HG03571 (cell line): ENCODE data around the gene KRTAP4-8.
"Not testable (repeated sequence)": the region's sequence is repeated elsewhere in the genome, so short reads cannot be mapped to it uniquely, and the experiment has no call there.

Experiments used
- ATAC-seq: cut with Tn5 transposase; IDR thresholded peaks from one replicate; pipeline ENCODE4 v1.9.1; 2021; ENCODE audit not compliant: unreplicated experiment

The KRTAP4-8 gene

DNA sequence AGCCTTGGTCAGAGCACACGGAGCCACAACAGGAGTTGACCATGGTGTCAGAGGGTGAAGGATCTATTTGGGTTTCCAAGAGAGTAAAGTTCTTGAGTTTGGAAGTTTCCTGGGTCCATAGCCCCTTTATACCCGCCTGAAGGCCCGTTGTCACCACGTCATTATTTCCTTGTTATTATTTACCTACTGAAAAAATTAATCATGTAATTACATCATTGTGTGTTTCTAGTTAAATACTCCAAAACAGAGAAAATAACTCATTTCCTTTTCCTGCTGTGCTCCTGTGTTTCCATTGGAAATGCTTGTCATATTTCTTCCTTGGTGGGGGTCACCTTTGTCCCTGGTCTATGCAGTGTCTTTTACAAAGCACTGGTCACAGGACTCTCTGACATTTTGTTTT lies at the start of gene KRTAP4-8:
TSS of gene KRTAP4-8 (minus strand) at position 101 of the 400 bp plus-strand sequence. CDS start at position 43, 58 bp downstream.
- no peak for ATAC-seq

DNA sequence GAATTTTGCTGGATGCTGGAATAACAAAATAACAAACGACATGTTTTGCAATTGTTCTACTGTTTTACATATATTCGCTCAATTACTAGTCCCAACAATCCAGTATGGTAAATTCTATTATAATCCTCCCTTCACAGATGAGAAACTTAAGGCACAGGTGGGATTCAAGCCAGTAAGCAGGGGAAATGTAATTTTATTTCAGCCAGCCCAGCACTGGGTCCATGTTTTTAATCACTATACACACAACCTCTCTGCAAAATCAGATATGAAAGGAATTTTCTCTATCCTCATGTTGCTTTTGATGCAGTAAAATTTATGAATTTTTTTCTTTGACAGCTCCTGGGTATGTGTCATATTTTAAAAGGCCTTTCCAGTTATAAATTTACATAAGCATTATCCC lies 47.3 kb upstream of the KRTAP4-8 start:
- ATAC-seq = no peak

DNA sequence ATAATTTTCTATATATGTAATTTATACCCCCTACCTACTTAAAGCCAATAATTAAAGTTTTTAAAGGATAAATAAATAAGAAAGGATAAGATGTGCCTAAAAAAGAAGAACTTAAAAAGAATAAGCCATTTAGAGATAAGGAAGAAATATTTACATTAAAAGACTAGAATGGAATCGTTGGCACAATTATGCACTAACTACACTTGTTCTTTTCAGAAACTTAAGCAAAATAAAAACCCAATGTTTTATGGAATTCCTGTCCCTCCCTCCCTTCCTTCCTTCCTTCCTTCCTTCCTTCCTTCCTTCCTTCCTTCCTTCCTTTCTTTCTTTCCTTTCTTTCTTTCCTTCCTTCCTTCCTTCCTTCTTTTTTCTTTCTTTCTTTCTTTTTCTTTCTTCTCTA lies 46.9 kb upstream of the KRTAP4-8 start:
- no peak for ATAC-seq

DNA sequence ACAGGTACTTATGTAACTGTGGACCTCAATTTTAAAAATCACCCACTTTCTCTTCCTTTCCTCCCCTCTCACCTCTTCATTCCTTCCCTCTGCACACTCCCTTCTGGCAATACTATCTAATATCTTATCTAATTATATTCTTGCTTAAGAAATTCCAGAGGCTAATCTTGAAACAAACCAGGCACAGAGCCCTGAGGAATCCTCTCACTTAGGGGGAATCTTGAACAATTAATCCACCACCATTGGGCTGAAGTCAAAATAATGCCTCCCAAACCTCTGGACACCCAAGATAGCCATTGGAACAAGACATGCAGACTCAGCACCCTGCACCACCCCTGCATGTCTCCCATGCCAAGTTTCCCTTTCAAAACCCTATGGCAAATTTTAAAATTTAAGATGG lies 43.4 kb upstream of the KRTAP4-8 start:
- no peak for ATAC-seq

DNA sequence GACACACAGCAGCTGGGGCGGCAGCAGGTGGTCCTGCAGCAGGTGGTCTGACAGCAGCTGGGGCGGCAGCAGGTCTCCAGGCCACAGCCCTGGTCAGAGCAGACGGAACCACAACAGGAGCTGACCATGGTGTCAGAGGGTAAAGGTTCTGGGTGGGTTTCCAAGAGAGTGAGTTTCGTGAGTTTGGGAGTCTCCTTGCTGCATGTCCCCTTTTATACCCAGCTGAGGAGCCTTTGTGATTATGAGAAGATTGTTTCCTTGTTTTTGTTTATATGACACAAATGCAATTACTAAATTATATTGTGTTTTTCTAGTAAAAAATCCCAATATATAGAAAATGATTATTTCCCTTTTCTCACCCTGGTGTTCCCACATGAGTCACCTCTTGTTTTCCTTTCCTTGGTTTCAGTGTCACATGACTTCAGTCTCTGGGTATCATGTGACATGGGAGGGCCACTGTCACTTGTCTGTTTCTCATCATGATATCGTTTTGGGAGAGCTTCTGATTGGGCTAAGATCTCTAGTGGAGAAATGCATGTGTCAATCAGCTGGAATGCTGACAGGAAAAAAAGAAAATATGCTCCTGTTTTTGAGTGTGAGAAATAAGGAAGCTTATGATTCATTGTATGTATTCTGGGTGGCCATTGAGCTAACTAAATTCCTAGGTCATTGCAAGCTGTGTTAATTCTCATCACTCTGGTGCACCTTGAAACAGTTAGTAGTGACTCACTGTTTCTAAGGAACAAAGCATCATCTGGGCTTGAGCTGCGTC lies 42.6 kb upstream of the KRTAP4-8 start, which contains the start of gene KRTAP4-6:
TSS of gene KRTAP4-6 (minus strand) at position 185 of the 772 bp plus-strand sequence. CDS start at position 128, 57 bp downstream.
- no peak for ATAC-seq

DNA sequence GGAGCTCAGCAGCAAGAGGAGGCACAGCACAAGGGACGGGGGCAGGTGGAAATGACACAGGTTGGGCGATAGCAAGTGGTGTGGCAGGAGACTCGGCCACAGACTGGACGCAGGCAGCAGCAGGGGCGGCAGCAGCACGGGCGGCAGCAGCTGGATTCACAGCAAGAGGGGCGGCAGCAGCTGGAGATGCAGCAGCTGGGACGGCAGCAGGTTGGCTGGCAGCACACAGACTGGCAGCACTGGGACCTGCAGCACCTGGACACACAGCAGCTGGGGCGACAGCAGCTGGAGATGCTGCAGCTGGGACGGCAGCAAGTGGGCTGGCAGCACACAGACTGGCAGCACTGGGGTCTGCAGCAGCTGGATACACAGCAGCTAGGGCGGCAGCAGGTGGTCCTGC lies 41.9 kb upstream of the KRTAP4-8 start:
- ATAC-seq = not testable (repeated sequence)

DNA sequence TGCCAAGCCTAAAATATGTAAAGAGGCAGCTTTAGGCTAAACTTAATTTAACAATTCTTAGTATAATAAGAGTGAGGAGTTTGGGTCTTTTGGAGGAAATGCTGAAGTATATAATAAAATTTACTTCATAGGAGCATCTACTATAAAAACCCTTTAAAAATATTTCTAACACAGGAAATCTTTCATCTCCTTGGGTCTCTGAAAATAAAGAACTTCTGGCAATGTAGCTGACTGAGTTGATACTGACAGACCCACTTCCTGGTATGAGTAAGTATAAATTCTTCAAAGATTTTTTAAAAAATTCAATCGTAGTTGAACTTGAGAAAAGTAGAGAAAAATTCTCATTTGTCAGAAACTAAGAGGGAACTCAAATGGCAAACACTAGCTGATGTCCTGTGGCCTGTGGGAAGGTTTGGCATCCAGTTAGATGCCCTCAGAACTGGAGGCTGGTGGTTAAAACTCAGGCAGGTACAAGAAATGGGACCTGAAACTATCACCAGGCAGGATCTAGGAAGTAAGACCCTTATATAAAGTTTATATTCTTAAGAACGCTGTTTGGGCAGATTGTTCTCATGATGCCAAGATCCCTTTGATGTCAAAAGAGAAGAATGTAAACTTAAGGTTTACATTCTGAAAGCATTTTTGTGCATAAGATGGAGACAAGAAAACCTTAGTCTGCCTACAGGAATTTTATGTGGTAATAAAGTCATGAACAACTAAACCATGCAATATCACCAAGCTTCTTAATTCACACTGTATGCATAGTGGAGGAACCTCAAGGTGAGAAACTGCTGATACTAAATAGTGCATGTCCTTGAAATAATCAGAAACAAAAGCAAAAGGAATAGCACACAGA lies 36.2 kb upstream of the KRTAP4-8 start:
- ATAC-seq = no peak

DNA sequence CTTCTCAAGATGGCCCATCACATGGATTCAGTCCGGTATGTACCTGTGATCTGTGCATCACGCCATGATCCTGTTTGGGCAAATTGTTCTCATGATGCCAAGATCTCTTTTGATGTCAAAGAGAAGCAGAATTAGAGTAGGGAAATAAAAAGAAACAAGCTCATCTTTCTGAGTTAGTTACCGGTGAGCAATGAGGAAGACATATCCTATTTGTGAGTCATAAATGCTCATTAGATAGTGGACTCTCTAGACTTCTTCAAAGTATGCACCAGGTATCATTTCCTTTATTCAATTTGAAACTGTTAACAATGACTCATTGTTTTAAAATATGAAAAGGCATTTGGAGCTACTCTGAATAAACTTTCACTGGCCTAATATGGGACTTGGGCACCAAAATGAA lies 34.0 kb upstream of the KRTAP4-8 start:
- ATAC-seq = no peak

DNA sequence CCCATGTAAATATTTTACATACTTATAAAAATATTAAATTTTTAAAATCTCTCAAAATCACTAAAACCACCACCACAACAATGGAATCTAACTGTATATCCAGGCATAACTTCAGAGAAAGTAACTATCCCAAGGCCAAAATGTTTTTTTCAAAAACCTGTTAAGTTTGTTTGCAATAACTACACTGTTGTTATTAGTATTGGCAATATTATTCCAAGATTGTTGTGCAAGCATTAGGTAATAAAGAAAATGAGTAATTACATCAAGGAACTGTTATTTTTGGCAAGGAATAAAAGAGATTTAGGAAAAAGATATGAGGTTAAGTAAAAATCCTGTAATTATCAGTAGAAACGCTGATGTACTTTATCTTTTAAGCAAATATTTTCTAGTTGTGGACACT lies 29.4 kb upstream of the KRTAP4-8 start:
- ATAC-seq = no peak

DNA sequence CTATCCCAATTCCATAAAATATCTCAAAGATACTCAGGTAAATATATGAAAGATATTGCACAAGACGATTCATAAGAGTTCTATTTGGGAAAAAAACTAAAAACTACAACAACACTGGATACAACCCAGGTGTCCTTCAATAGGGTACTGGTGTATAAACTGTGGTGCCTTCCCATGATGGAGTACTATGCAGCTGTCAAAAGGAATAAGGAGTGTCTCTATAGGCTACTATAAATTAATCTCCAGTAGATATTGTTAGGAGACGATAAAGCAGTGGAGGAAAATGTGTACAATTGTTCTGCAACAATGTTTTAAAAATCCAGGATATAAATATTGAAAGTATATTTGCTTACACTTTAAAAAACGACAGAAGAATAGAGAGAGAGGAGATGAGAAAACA lies 28.5 kb upstream of the KRTAP4-8 start:
- ATAC-seq = no peak

DNA sequence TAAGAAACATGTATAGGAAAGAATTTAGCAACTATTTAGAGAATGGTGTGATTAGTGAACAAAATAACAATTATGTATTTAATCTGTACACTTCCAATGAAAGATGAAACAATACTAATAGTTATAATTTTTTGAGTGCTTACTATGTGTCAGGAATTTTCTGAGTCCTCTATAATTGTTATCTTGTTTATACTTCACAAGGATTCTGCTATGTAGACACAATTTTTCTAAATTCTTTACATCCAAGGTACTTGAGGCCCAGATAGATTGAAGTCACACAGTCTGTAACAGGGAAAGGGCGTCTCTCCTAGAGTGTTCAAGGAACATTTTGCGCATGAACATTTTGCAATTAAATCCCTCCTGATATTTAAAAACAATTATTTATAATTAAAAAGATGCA lies 27.1 kb upstream of the KRTAP4-8 start:
- no peak for ATAC-seq

DNA sequence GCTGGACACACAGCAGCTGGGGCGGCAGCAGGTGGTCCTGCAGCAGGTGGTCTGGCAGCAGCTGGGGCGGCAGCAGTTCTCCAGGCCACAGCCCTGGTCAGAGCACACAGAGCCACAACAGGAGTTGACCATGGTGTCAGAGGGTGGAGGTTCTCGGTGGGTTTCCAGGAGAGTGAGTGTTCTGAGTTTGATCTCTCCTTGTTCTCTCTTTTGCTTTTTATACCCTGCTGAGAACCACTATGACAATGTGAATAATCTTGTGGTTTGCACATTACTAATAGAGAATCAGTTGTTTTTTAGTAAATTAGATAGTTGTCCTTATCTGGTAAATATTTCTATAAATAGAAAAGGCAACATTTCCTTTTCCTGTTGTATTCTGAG lies 26.0 kb upstream of the KRTAP4-8 start, which contains the start of gene KRTAP4-12:
TSS of gene KRTAP4-12 (minus strand) at position 192 of the 381 bp plus-strand sequence. CDS start at position 132, 60 bp downstream.
- not testable (repeated sequence) for ATAC-seq

DNA sequence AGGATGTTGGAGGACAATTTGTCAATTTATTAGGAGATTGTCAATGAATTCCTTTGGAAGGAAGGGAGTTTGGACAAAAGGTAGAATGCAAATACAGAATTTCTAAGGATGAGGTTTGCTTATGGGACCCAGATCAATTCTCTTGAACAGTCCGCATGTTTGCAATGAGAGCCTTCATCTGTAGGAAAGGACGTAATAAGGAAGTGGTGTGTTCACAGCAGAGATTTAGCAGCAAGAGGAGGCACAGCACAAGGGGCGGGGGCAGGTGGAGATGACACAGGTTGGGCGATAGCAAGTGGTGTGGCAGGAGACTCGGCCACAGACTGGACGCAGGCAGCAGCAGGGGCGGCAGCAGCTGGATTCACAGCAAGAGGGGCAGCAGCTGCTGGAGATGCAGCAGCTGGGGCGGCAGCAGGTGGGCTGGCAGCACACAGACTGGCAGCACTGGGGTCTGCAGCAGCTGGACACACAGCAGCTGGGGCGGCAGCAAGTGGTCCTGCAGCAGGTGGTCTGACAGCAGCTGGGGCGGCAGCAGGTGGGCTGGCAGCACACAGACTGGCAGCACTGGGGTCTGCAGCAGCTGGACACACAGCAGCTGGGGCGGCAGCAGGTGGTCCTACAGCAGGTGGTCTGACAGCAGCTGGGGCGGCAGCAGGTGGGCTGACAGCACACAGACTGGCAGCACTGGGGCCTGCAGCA lies 25.5 kb upstream of the KRTAP4-8 start:
- ATAC-seq = not testable (repeated sequence)

DNA sequence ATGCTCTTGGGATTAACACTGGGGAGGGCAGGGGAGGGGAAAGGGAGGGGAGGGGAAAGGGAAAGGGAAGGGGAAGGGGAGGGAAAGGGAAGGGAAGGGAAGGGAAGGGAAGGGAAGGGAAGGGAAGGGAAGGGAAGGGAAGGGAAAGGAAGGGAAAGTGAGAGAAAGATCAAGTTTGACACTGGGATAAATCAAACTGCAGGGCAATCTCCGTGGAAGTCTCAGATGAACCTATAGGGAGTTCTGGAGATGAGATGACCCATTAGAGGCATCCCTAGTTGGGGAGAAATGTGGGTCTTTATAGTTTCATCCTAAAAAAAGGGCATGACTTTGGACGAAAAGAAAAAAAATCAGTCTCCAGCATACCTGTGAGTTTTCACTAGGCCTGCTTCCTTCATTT lies 23.8 kb upstream of the KRTAP4-8 start:
- ATAC-seq = no peak

DNA sequence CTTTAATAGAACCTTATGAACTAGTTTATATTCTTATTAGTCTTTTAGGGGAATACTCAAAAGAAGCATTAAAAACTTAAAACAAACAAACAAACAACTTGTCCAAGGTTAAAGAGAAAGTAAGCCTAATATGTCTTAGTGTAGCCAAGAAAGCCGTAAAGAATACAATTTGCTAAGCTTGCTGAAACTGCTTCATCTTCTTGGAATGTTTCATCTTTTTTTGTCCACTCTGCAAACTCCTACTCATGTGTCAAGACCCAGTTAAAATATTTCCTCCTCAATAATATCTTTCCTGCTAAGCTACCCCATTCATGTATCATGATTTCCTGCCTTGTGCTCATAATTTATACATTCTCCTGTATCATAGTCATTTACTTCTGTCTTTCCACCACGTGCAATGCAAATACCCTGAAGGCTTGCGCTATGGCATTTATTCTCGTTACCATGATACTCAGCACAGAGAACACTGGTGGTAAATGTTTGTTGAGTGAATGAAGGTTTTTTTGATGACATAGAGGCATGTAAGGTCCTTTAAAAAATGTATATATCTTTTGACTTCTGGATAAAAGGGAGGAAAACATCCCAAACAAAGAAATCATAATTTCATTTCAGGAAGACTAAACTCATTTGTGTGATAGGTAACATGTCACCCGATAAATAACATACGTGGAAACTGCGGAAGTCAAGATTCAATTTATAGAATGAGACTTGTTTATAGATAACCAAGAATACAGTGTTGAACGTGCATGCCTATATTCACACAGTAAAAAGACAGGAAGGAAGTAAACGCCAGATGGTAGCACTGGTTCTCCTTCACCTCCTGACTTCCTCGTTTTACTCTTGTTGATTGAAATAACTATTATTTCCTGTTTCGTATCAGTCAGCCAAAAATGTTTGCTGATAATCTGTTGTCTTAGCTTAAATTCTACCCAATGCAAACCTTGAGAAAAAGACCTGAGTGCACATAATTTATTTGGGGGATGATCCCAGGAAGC lies 22.1 kb upstream of the KRTAP4-8 start:
- not testable (repeated sequence) for ATAC-seq

DNA sequence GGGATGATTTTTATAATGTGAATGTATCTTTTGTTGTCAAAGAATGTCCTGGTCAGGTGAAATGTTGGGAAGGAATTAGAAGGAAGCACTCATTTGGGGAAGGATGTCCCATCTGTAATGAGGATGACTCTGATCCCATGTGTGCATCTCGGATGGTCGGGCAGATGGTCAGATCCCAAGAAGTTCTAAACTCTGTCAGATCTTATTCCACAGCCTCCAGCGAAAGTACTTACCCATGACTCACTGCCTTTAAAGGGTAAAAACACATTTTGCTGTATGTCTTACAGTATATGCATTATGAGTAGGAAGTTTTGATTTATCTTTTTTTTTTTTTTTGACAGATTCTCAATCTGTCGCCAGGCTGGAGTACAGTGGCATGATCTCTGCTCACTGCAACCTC lies 20.8 kb upstream of the KRTAP4-8 start:
- ATAC-seq = no peak

DNA sequence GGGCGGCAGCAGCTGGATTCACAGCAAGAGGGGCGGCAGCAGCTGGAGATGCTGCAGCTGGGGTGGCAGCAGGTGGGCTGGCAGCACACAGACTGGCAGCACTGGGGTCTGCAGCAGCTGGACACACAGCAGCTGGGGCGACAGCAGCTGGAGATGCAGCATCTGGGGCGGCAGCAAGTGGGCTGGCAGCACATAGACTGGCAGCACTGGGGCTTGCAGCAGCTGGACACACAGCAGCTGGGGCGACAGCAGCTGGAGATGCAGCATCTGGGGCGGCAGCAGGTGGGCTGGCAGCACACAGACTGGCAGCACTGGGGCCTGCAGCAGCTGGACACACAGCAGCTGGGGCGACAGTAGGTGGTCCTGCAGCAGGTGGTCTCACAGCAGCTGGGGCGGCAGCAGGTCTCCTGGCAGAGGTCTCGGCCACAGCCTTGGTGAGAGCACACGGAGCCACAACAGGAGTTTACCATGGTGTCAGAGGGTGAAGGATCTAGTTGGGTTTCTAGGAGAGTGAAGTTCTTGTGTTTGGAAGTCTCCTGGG lies 20.0 kb upstream of the KRTAP4-8 start, which contains the start of gene KRTAP4-11:
TSS of gene KRTAP4-11 (minus strand) at position 528 of the 541 bp plus-strand sequence. CDS start at position 470, 58 bp downstream.
- not testable (repeated sequence) for ATAC-seq

DNA sequence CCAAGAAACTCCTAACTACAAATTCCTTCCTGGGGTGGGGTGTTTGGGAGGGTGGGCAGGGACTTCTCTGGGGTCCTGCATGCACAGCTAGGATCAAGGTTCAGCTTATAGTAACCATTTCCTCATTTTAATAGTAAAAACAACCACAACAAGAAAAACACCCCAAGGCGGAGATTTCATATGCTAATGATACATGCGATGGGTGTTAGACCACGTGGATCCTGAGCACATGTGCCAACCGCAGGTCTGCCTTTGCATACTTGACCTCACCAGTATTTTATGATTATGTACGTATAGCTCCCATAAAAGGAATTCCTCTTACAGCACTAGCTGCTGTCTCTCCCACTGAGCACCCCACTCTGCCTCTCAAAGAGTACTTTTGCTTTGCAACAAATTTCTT lies 18.4 kb upstream of the KRTAP4-8 start:
- ATAC-seq = no peak

DNA sequence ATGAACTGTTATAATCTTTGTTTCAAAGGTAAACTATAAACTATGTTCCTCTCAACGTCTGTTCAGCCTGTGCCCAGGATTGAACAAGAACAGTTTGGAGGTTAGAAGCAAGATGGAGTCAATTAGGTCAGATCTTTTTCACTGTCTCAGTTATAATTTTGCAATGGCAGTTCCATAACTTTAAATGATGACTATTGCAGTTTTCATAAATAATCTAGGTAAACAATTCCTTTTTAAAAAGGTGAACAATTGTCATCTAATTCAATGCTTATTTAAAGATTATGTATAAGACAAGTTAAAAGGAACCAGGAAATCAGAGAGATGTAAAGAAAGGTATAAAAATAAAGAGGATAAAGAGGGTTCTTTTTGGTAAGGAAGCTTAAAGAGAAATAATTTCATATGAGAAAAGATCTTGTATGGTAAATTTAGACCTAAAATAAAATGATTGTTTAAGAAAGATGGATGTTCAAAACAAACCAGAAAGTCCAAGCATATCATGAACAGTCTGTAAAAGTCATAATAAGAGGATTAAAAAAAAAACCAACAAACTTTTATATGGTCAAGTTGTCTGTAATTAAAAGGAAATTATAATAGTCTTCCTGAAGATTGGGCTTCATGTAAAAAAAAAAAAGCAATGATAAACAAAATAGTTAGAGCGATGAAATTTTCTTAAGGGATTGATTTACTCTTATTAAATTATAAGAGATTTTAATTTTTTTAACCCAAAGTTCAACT lies 13.4 kb upstream of the KRTAP4-8 start:
- ATAC-seq = no peak
